HG02970 (cell line): Measurements from ENCODE around the gene NFX1.
"Not testable (repeated sequence)": the region's sequence is repeated elsewhere in the genome, so short reads cannot be mapped to it uniquely, and the experiment has no call there.

Source experiments
- ATAC-seq: cut with Tn5 transposase; IDR thresholded peaks from one replicate; pipeline ENCODE4 v1.9.1; 2021; ENCODE audit warnings: mild to moderate bottlenecking, moderate library complexity, moderate number of reproducible peaks; ENCODE audit not compliant: unreplicated experiment, low FRiP score

Gene NFX1

DNA sequence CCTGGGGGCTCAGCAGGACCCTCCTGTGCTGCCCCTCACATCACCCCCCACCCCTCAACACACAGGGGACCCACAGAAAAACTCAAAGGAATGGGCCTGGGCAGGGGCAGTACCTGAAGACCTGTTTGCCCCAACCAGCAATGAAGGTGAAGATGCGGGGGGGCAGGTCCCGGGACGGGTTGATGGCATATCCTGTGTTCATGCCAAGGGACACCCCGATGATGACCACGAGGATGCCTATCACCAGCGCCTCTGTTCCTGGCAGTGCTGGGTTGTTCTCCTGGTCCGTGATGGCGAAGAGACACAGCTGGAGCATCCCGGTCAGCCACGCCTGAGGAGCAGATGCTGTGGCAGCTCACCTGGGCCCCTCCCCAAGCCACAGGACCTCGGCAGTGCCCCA, 95.2 kb downstream of the NFX1 start:
- not testable (repeated sequence) for ATAC-seq

- ATAC-seq: not testable (repeated sequence)
Measured at GRCh38 chr9:33385979-33386640, 95.8 kb downstream of the NFX1 start.

- not testable (repeated sequence) for ATAC-seq
Measured at GRCh38 chr9:33386641-33386996, 96.3 kb downstream of the NFX1 start.

DNA sequence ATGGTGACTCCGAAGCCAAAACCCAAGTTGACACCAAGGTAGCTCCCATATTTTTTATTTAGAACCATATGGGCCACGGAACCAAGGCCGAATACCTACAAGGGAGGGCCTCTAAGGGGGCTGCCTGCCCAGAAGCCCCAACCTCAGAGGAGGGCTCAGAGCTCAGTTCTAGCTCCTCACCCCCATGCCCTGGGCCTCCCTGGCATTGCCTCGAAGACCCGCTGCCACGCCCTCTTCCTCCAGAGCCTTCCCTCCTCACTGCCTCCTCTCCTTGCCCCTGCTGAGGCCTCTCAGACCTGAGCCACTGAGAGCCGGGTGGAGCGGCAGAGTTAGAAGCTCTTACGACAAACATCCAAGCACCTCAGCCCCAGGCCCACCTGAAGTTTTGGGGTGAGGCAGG, 96.7 kb downstream of the NFX1 start:
- not testable (repeated sequence) for ATAC-seq

- ATAC-seq: no peak
Measured at GRCh38 chr9:33388110-33388994, 98.0 kb downstream of the NFX1 start.

GRCh38 chr9:33391111-33391771, 100.9 kb downstream of the NFX1 start:
- ATAC-seq: not testable (repeated sequence)

- not testable (repeated sequence) for ATAC-seq
Measured at GRCh38 chr9:33392591-33393021, 102.3 kb downstream of the NFX1 start.

DNA sequence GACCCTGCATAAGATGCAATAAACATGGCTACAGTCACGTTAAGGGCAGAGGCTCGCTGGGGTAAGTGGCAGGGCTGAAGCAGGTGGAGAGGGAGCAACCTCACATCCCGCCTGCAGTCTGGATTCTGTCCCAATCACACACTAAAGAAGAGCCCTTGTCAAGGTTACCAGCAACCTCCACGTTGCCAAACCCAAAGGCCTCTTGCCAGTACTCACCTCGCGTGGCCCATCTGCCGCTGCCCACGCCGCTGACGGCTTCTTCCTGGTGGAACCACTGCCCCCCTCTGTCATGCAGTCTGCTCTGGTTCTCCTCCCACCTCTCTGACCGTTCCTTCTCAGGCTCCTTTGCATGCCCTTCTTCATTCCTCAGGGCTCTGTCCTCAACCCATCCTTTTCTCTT, 103.3 kb downstream of the NFX1 start:
- no peak for ATAC-seq

GRCh38 chr9:33393986-33394385, 103.7 kb downstream of the NFX1 start:
- ATAC-seq: not testable (repeated sequence)

DNA sequence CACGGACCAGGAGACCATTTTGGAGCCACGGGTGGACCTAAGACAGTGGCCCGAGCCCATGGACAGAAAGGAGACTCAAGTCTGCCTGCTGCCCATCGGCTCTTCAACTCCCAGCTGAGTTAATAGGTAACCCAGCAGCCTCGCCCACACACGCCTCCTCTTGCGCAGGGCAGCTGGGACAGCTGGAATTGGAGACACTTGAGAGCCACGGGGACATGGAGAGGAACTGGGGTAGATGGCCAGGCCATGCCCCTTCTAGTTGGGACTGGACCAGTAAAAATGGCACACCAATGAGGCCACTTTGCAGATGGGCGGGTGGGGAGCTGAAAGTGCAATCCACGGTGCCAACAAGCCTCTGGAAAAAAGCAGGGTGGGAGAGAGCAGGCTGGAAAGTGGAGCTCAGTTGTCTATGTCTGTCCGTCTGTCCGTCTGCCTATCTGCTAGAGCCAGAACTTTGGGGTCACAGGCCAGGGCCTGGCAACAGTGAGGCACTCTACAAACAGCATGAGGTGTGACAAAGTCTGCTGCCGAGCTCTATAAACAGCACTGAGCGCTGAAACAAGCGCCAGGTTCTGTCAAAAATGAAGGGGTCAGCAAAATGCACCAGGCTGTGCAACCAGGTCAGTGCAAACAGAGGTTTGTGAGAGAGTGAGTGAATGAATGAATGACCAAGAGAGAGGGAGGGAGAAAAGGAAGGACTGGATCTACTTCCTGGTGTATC, 105.0 kb downstream of the NFX1 start:
- ATAC-seq: not testable (repeated sequence)

DNA sequence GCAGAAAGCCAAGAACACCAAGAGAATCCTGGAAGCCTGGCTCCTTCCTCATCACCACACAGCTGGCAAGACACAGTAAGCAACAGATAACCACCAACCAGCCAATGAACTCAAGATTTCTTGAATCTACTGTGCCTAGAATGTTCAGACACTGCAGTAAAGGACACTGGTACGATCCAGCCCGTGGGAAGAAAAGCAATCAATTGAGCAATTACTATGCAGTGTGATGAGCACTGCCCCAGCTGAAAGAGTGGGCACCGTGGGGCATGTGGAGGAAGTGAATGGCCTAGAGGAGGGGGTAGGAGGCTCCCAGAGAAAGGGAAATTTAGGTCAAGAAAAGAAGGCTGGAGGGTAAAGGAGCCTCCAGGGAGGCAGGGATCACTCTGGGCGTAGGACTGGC, 107.5 kb downstream of the NFX1 start:
- ATAC-seq: not testable (repeated sequence)

DNA sequence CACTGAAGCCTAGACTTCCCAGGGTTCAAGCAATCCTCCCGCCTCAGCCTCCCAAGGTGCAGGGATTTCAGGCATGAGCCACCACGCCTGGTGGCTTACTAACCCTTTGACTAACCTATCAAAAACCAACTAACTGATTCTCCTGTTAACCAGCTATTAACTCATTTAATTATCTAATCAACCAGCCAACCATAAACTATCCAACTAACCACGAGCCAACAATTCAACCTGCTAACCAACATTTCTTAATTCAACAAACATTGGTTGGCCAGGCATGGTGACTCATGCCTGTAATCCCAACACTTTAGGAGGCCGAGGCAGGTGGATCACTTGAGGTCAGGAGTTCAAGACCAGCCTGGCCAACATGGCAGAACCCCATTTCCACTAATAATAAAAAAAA, 108.7 kb downstream of the NFX1 start:
- not testable (repeated sequence) for ATAC-seq

DNA sequence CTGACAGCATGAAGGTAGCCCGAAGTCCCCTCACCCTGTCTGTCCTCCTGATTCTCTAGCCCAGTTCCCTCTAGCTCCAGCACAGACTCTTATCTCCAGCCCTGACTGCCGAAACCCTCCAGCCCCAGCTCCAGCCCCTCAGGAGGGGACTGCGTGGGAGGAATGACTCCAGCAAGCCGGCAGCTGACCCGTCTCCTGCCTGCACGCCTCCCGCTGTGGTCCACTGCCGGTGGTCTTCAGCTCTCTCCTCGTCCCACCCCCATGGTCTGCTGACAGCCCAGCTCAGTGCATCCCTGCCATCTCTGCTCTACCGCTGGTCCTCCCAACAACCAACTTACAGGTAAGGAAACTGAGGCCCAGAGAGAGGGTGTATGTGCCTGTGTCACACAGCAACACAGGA, 111.5 kb downstream of the NFX1 start:
- not testable (repeated sequence) for ATAC-seq

DNA sequence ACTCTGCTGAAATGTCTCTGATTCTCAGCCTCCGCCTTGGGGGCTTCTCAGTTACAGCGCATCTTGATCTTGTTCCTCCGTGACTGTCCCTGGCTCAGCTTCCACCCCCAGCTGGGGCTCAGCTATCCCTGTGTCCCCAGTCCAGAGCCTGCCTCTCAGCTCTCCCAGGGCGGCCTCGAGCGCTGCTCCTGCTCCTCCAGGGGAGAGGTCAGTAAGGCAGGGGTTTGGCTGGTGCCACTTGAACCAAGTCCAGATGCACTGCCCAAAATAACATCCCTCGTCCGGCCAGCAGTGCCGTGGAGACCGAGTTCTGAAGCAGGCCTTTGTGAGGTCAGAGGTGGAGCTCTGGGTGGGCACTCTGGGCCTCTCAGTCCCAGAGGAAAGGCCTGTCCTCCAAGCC, 112.1 kb downstream of the NFX1 start, which contains the start of gene AQP7:
Gene AQP7, minus strand, starts transcription at position 198 of the 400 bp plus-strand sequence. CDS start 1,306 bp downstream, outside the sequence.
- not testable (repeated sequence) for ATAC-seq

DNA sequence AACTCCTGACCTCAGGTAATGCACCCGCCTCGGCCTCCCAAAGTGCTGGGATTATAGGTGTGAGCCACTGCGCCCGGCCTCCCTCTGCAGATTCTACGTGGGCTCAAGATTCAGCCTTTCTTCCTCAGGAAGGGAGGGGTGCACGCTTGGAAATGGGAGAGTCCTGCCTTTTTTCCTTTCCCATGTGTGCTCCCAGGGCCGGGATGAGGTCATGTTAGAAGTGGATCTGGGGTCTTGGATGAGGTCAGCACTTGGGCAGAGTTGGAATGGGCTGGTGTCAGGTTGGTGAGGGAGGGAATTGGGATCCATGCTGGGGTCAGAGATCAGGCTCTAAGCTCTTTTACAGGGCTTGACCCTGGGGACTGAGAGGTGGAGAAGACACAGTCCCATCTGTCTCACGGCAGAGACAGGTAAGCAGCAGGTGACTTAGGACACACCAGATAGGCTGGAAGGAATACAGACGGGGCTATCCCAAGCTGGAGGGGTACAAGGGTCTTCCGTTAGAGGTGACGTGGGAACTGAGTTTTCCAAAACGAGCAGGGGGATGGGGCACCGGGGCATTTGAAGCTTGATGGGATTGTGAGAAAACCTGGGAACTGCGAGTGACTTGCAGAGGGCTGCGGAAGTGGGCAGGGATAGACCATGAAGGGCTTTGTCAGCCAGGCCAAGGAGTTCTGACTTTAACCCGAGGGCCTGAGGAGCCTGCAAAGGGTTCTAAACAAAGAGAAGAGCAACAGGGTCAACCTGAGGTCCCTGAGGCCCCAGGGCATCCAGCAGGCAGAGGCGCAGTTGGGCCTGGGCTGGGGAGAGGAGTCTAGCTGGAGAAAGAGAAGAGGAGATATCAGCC, 113.8 kb downstream of the NFX1 start:
- no peak for ATAC-seq

GRCh38 chr9:33404788-33405362, 114.6 kb downstream of the NFX1 start:
- no peak for ATAC-seq

- ATAC-seq: no peak
Measured at GRCh38 chr9:33407061-33407460, 116.7 kb downstream of the NFX1 start.

- no peak for ATAC-seq
Measured at GRCh38 chr9:33408087-33408486, 117.8 kb downstream of the NFX1 start.

DNA sequence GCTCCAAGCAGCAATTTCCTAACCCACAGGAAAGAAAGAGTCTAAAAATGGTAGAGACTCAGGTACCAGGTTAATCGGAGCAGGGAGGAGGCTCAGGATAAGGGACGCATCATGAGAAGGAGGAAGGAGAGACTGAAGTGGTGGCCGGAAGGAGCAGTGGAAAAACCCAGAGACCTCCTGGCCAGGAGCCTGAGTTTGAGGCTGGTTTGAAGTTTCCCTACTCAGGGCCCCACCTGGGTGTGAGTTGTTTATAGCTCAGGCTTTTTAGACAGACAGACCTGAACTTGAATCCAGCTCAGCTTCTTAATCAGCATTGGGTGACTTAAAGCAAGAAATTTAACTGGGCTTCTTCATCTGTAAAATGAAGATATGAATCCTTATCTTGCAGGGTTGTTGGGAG, 124.0 kb downstream of the NFX1 start:
- ATAC-seq: no peak
